D721Med (cell line): Measurements from ENCODE around the gene CIROP.
A peak's percentile ranks its signal among the peaks of the same experiment; 100 is the strongest.

Source experiments
- DNase-seq: peaks from one replicate; pipeline ENCODE4 v3.0.0; 2011; ENCODE audit warnings: low spot score; ENCODE audit not compliant: insufficient read length
- FAIRE-seq: peaks from 2 replicates; lab custom pipeline; 2011; peaks lifted over from hg19 to GRCh38; lab: Jason Lieb, UNC
- TF ChIP-seq, protein P1 (sequence below): IDR thresholded peaks from 2 replicates; pipeline ENCODE4 v1.5.1; 2012; ENCODE audit warnings: mild to moderate bottlenecking, control low read depth; ENCODE audit not compliant: insufficient read depth; ENCODE audit errors: missing control alignments

The CIROP gene

GRCh38 chr14:23097786-23098185 lies 7.0 kb downstream of the CIROP start:
- TF ChIP-seq, protein P1, sequence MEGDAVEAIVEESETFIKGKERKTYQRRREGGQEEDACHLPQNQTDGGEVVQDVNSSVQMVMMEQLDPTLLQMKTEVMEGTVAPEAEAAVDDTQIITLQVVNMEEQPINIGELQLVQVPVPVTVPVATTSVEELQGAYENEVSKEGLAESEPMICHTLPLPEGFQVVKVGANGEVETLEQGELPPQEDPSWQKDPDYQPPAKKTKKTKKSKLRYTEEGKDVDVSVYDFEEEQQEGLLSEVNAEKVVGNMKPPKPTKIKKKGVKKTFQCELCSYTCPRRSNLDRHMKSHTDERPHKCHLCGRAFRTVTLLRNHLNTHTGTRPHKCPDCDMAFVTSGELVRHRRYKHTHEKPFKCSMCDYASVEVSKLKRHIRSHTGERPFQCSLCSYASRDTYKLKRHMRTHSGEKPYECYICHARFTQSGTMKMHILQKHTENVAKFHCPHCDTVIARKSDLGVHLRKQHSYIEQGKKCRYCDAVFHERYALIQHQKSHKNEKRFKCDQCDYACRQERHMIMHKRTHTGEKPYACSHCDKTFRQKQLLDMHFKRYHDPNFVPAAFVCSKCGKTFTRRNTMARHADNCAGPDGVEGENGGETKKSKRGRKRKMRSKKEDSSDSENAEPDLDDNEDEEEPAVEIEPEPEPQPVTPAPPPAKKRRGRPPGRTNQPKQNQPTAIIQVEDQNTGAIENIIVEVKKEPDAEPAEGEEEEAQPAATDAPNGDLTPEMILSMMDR = no peak
- DNase-seq = no peak
- FAIRE-seq = no peak

GRCh38 chr14:23095196-23096108 lies 9.3 kb downstream of the CIROP start, which contains the start of gene C14orf119:
Gene C14orf119 (plus strand): TSS chr14:23095505. CDS start chr14:23097659, 2,154 bp downstream.
- DNase-seq = peak; percentile 92
- TF ChIP-seq, protein P1 = no peak
- FAIRE-seq = no peak

GRCh38 chr14:23094666-23095195 lies 10.1 kb downstream of the CIROP start, which contains the start of gene ACIN1:
Gene ACIN1 (minus strand): TSS chr14:23095136. CDS start chr14:23095112, 24 bp downstream.
- DNase-seq (no peak), FAIRE-seq (no peak)
- TF ChIP-seq, protein P1 = no peak

- FAIRE-seq (no peak), DNase-seq (no peak)
- TF ChIP-seq, protein P1 = peak; percentile 20
These were observed 10.7 kb downstream of the CIROP start for GRCh38 chr14:23093991-23094665.

DNA sequence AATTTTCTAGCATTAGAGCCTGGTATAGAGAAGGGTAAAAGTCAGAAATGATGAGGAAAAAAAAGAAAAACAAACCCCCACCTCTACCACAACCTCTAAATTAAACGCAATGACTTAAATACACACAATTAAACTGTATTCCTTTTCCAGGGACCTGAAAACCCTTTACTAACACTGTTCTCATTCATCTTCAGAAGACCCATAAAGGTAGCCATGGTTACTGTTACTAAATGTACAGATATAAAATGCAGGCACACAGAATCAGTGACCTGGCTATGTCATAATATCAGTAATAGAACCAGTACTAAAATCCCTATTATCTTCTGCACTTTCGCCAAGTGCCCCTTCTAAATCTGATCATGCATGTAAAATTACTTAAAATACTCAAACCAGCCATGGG lies 11.3 kb downstream of the CIROP start:
- DNase-seq (no peak), FAIRE-seq (no peak)
- TF ChIP-seq, protein P1 = no peak

DNA sequence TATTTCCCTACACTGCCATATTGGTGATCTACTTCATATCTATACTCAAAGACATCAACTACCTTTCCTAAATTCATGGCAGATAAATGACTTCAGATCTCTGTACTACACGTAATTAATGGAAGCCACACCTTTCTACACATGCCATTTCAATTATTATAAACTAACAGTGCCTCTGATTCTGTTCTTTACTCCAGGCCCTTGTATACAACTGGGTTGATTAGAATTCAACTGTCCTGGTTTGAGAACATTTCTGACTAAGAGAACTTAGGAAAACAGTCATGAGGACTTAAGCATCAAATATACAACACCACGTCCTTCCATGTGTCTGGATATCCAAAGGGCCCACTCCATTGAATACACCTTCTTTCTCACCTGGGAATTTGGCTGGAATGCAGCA lies 11.7 kb downstream of the CIROP start:
- FAIRE-seq (no peak), DNase-seq (no peak)
- TF ChIP-seq, protein P1 = no peak
